Measurements from ENCODE around the gene NAA20. TPM values are rescaled to one million over a fixed set of nuclear protein-coding genes. Genes with fewer than 3 reads are reported as not detected.
A peak's percentile ranks its signal among the peaks of the same experiment; 100 is the strongest.

Gene NAA20
- total RNA-seq, 1 experiment from 2014 or later = 82.6 TPM

DNA sequence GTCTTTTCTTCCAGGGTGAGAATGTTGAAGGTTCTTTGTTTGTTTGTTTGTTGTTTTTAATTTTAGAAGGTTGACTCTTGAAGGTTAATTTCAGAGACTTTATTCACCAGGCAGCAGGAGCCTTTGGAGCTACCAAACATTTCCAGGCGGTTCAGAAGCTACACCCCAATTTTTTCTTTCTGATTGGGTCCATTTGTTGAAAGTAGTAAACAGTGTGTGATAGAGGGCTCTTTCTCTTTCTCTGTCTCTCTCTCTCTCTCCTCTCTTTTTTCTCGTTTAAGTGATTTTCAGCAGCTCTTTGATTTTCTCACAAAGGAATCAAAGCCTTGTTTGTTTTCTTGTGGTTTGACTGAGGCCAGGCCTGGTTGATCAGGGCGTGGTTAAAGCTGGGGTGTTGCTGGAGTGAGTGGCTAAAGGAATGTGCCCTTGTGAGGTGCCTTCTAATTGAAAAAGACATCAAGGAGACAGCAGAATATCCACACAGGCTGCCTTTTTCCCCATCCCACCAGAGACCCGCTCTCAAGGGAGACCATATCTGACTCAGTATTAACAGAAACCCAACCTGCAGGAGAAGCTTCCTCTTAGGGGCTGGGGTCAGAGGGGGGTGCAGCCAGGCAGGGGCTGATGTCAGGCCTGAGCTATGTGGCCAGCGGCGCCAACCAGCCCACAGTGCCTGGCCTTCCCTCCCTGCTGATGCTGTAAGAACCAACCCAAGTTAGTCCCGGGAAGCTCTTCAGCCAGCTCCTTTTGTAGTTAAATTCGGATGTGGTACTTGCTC lies 40.4 kb upstream of the NAA20 start:
- H3K4me3 ChIP-seq (ENCODE audit: low read depth, low read length, poor library complexity, severe bottlenecking) = peak overlapping the region; percentile 45
- no peak for DNase-seq (ENCODE audit: low spot score)
- ChIA-PET CTCF (no interaction called here), POLR2A (ENCODE audit: low non-redundant PET) (interaction anchor here (0.6 kb wide), 1 partner anchor 24 kb away, joined by 3 read pairs; no protein-coding TSS in a partner anchor)
- no peak for TF ChIP-seq EZH2 (IDR thresholded peaks at IDR 0.05; ENCODE audit: borderline replicate concordance, low read depth, low read length, poor library complexity, severe bottlenecking)
- TF ChIP-seq, protein P1, sequence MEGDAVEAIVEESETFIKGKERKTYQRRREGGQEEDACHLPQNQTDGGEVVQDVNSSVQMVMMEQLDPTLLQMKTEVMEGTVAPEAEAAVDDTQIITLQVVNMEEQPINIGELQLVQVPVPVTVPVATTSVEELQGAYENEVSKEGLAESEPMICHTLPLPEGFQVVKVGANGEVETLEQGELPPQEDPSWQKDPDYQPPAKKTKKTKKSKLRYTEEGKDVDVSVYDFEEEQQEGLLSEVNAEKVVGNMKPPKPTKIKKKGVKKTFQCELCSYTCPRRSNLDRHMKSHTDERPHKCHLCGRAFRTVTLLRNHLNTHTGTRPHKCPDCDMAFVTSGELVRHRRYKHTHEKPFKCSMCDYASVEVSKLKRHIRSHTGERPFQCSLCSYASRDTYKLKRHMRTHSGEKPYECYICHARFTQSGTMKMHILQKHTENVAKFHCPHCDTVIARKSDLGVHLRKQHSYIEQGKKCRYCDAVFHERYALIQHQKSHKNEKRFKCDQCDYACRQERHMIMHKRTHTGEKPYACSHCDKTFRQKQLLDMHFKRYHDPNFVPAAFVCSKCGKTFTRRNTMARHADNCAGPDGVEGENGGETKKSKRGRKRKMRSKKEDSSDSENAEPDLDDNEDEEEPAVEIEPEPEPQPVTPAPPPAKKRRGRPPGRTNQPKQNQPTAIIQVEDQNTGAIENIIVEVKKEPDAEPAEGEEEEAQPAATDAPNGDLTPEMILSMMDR (conservative IDR thresholded peaks at IDR 0.05; ENCODE audit: low read depth, low read length) = no peak
- H3K27ac ChIP-seq (ENCODE audit: low read depth, low read length, poor library complexity, severe bottlenecking) = peak overlapping the region; percentile 45
- no peaks in the 10 kb centered on the region for H3K36me3 ChIP-seq (ENCODE audit: insufficient read depth, low read length, poor library complexity, severe bottlenecking)
- BruUV-seq (replicated peaks) = no TSS peak
- no peaks in the 10 kb centered on the region for H3K27me3 ChIP-seq (replicated peaks; ENCODE audit: insufficient read depth, low read depth, low read length, poor library complexity)
- intact Hi-C loops (cut with micrococcal nuclease; ENCODE audit: unreplicated experiment) = no loop called here
- no peaks in the 10 kb centered on the region for H3K9me3 ChIP-seq (ENCODE audit: low read depth, low read length, poor library complexity, severe bottlenecking)
- H3K4me1 ChIP-seq (ENCODE audit: insufficient read depth, low read length, poor library complexity, severe bottlenecking) = peaks cover 22% of the 10 kb centered on the region

DNA sequence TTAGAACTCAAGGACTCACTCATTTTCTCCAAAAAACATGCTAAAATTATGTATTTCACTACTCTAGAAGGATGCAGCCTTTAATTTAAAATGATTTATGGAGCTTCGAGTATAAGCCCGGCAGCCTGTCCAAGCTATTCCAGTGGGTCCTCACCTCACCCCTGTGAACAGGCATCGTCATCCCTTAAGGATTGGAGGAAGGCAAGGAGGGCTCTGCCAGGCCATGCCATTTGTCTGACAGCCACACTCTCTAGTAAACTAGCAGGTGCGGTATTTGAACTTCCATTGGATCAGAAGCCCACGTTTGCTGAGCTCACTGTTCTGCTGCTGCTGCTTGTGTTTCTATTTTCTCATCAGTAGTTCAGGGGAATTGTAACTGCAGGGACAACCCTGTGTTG lies 39.8 kb upstream of the NAA20 start:
- no peaks in the 10 kb centered on the region for H3K9me3 ChIP-seq (ENCODE audit: low read depth, low read length, poor library complexity, severe bottlenecking)
- CTCF ChIA-PET = no interaction called here

DNA sequence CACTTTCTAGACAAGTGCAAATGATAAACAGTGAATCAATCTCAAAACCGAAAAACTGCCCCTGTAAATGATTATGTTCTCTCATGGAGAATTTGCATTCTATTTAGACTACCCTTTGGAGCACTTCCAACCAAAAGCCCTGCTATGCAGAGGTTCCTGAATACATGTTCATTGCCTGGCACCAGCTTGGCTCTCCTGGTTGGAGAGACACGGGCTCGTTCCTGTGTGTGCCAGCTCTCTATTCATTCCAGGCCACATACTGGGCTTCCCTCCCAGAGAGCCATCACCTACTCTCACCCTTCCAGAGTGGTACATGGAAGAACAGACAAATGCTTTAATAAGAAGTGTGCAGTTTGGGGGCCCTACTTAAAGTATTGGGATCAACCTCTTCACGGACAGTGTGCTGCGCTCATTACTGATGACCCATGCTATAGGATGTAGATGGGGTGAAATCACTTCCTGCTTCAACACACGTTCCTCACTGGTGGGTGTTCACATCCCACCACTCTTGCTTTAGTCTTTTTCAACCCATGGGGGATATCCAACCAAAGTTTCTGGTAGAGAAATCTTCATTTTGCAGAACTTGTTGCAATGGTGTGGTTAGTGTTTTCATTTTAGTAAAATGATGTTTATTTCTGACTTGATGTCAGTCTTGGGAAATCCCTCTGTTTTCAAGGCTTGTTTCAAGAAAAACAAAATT lies 38.5 kb upstream of the NAA20 start:
- no peak for TF ChIP-seq EZH2 (IDR thresholded peaks at IDR 0.05; ENCODE audit: borderline replicate concordance, low read depth, low read length, poor library complexity, severe bottlenecking)
- TF ChIP-seq, protein P1 (conservative IDR thresholded peaks at IDR 0.05; ENCODE audit: low read depth, low read length) = no peak
- Histone ChIP-seq H3K4me1 (ENCODE audit: insufficient read depth, low read length, poor library complexity, severe bottlenecking) (peaks cover 22% of the 10 kb centered on the region), H3K36me3 (ENCODE audit: insufficient read depth, low read length, poor library complexity, severe bottlenecking) (no peaks in the 10 kb centered on the region), H3K4me3 (ENCODE audit: low read depth, low read length, poor library complexity, severe bottlenecking) (no peak overlapping the region), H3K9me3 (ENCODE audit: low read depth, low read length, poor library complexity, severe bottlenecking) (no peaks in the 10 kb centered on the region), H3K27me3 (replicated peaks; ENCODE audit: insufficient read depth, low read depth, low read length, poor library complexity) (no peaks in the 10 kb centered on the region), H3K27ac (ENCODE audit: low read depth, low read length, poor library complexity, severe bottlenecking) (no peak overlapping the region)
- no peak for DNase-seq (ENCODE audit: low spot score)
- intact Hi-C loops (cut with micrococcal nuclease; ENCODE audit: unreplicated experiment) = no loop called here
- BruUV-seq (replicated peaks) = no TSS peak
- ChIA-PET POLR2A (ENCODE audit: low non-redundant PET) (no interaction called here), CTCF (no interaction called here)

More for the DNA sequence above, 39.8 kb upstream of the NAA20 start:
- intact Hi-C loops (cut with micrococcal nuclease; ENCODE audit: unreplicated experiment) = no loop called here
- Histone ChIP-seq H3K4me3 (ENCODE audit: low read depth, low read length, poor library complexity, severe bottlenecking) (no peak overlapping the region), H3K27ac (ENCODE audit: low read depth, low read length, poor library complexity, severe bottlenecking) (peak overlapping the region; percentile 45), H3K27me3 (replicated peaks; ENCODE audit: insufficient read depth, low read depth, low read length, poor library complexity) (no peaks in the 10 kb centered on the region), H3K36me3 (ENCODE audit: insufficient read depth, low read length, poor library complexity, severe bottlenecking) (no peaks in the 10 kb centered on the region), H3K4me1 (ENCODE audit: insufficient read depth, low read length, poor library complexity, severe bottlenecking) (peaks cover 22% of the 10 kb centered on the region)
- no peak for TF ChIP-seq EZH2 (IDR thresholded peaks at IDR 0.05; ENCODE audit: borderline replicate concordance, low read depth, low read length, poor library complexity, severe bottlenecking)
- TF ChIP-seq, protein P1 (conservative IDR thresholded peaks at IDR 0.05; ENCODE audit: low read depth, low read length) = no peak
- POLR2A ChIA-PET (ENCODE audit: low non-redundant PET) = interaction anchor here (0.6 kb wide), 1 partner anchor 23 kb away, joined by 3 read pairs; no protein-coding TSS in a partner anchor
- DNase-seq (ENCODE audit: low spot score) = no peak
- BruUV-seq (replicated peaks) = no TSS peak
